HG02763 (cell line): Measurements from ENCODE around the gene RFTN1.

Experiments used
- ATAC-seq: cut with Tn5 transposase; IDR thresholded peaks from one replicate; pipeline ENCODE4 v1.9.1; 2021; ENCODE audit warnings: mild to moderate bottlenecking, moderate library complexity; ENCODE audit not compliant: unreplicated experiment

Gene RFTN1

GRCh38 chr3:16442730-16443129 is 70.8 kb downstream of the RFTN1 start:
- no peak for ATAC-seq

GRCh38 chr3:16441371-16441875 is 72.1 kb downstream of the RFTN1 start:
- no peak for ATAC-seq

- no peak for ATAC-seq
Measured at GRCh38 chr3:16439848-16440708, 73.4 kb downstream of the RFTN1 start.

GRCh38 chr3:16439163-16439847 is 74.2 kb downstream of the RFTN1 start:
- no peak for ATAC-seq

GRCh38 chr3:16437640-16438039 is 75.9 kb downstream of the RFTN1 start:
- ATAC-seq, result no peak

GRCh38 chr3:16433701-16434151 is 79.8 kb downstream of the RFTN1 start:
- peak; percentile 78 for ATAC-seq

GRCh38 chr3:16432714-16433113 is 80.8 kb downstream of the RFTN1 start:
- ATAC-seq, result no peak

GRCh38 chr3:16430717-16431630 is 82.5 kb downstream of the RFTN1 start:
- ATAC-seq, result peak; percentile 49

- no peak for ATAC-seq
Measured at GRCh38 chr3:16429086-16429485, 84.4 kb downstream of the RFTN1 start.

- no peak for ATAC-seq
Measured at GRCh38 chr3:16428612-16429011, 84.9 kb downstream of the RFTN1 start.

- ATAC-seq, result no peak
Measured at GRCh38 chr3:16427103-16427965, 86.2 kb downstream of the RFTN1 start.

- no peak for ATAC-seq
Measured at GRCh38 chr3:16426665-16427064, 86.8 kb downstream of the RFTN1 start.

- ATAC-seq, result no peak
Measured at GRCh38 chr3:16426029-16426400, 87.5 kb downstream of the RFTN1 start.

GRCh38 chr3:16425398-16426028 is 88.0 kb downstream of the RFTN1 start:
- ATAC-seq, result no peak

GRCh38 chr3:16423947-16424673 is 89.4 kb downstream of the RFTN1 start:
- peak; percentile 69 for ATAC-seq

GRCh38 chr3:16423298-16423697 is 90.2 kb downstream of the RFTN1 start:
- ATAC-seq, result no peak

- no peak for ATAC-seq
Measured at GRCh38 chr3:16419640-16420241, 93.8 kb downstream of the RFTN1 start.

GRCh38 chr3:16417945-16418739 is 95.4 kb downstream of the RFTN1 start:
- no peak for ATAC-seq
